B cell (primary cell): ENCODE measurements around the gene ATF4. TPM values are rescaled to one million over a fixed set of nuclear protein-coding genes. Genes with fewer than 3 reads are reported as not detected.

ENCODE experiments used
- ATAC-seq: fragments of 200-7000 bp; cut with Tn5 transposase; one replicate; pipeline ENCODE4 v1.10.0; 2021; ENCODE audit warnings: low read depth, mild to moderate bottlenecking, moderate number of reproducible peaks, moderate library complexity
- CTCF ChIA-PET: fragments of 350-600 bp; sonication (Branson Sonifier 250); formaldehyde crosslinking; loops from one replicate; lab custom pipeline; 2021; ENCODE audit warnings: antibody characterized with exemption, inconsistent platforms; lab: Charles Lee
- POLR2A ChIA-PET: fragments of 350-600 bp; sonication (Branson Sonifier 250); formaldehyde crosslinking; loops from one replicate; lab custom pipeline; 2021; ENCODE audit warnings: antibody characterized with exemption; lab: Charles Lee
- DNase-seq: peaks from one replicate; pipeline ENCODE4 v3.0.0; 2013
- H2AFZ ChIP-seq: 2 replicates; pipeline ENCODE4 v1.6.1; 2012; ENCODE audit warnings: mild to moderate bottlenecking, low read depth, low read length; ENCODE audit not compliant: insufficient read depth, poor library complexity, severe bottlenecking
- H3K27ac ChIP-seq, 2 donors: 1 replicate in 1 of 2; 2 replicates in 1 of 2; pipeline ENCODE4 v1.5.1; 2012 to 2013; ENCODE audit warnings: low read length in 2 of 2, mild to moderate bottlenecking in 2 of 2, moderate library complexity in 1 of 2
- H3K27me3 ChIP-seq, 4 experiments: fragments of 200-600 bp in 1 of 4; sonication (generic) in 1 of 4; replicated peaks in 1 of 4; 1 replicate in 2 of 4; 2 replicates in 2 of 4; pipeline versions ENCODE4 v1.6.1 to v1.7.0; 2013 to 2016; ENCODE audit warnings: low read length in 3 of 4, mild to moderate bottlenecking in 2 of 4, mixed read lengths in 1 of 4, moderate library complexity in 1 of 4; ENCODE audit not compliant: insufficient read depth in 4 of 4, control insufficient read depth in 3 of 4; ENCODE audit errors: control extremely low read depth in 1 of 4
- H3K36me3 ChIP-seq, 2 experiments: replicated peaks in 1 of 2; 1 replicate in 1 of 2; 2 replicates in 1 of 2; pipeline versions ENCODE4 v1.6.1 to v1.7.1; 2013; ENCODE audit warnings: low read length in 1 of 2; ENCODE audit not compliant: insufficient read depth in 2 of 2, control insufficient read depth in 1 of 2; ENCODE audit errors: control extremely low read depth in 1 of 2, extremely low read depth in 1 of 2
- H3K4me1 ChIP-seq, 2 donors: fragments of 200-600 bp in 1 of 2; sonication (generic) in 1 of 2; 1 replicate in 1 of 2; 2 replicates in 1 of 2; pipeline versions ENCODE4 v1.5.1 to v1.6.1; 2013 to 2017; ENCODE audit warnings: low read length in 2 of 2; ENCODE audit not compliant: control insufficient read depth in 2 of 2, insufficient read depth in 2 of 2
- H3K4me2 ChIP-seq: replicated peaks from 2 replicates; pipeline ENCODE3; 2012; ENCODE audit warnings: mild to moderate bottlenecking, low read depth, low read length; ENCODE audit not compliant: poor library complexity, severe bottlenecking
- H3K4me3 ChIP-seq, 5 experiments: fragments of 200-600 bp in 1 of 5; sonication (generic) in 1 of 5; 1 replicate in 3 of 5; 2 replicates in 2 of 5; pipeline versions ENCODE4 v1.5.1 to v1.7.0; 2011 to 2016; ENCODE audit warnings: low read length in 4 of 5, mild to moderate bottlenecking in 4 of 5, low read depth in 2 of 5, control low read depth in 1 of 5, moderate library complexity in 1 of 5; ENCODE audit not compliant: insufficient read depth in 1 of 5; ENCODE audit errors: control extremely low read depth in 1 of 5, extremely low read depth in 1 of 5
- H3K79me2 ChIP-seq: fragments of 200-600 bp; sonication (generic); one replicate; pipeline ENCODE4 v1.6.0; 2016; ENCODE audit warnings: low read length; ENCODE audit not compliant: control insufficient read depth, insufficient read depth
- H3K9ac ChIP-seq: fragments of 200-600 bp; sonication (generic); 2 replicates; pipeline ENCODE4 v1.6.1; 2017; ENCODE audit warnings: mild to moderate bottlenecking, low read length, moderate library complexity
- H3K9me3 ChIP-seq, 3 donors: one replicate each; pipeline versions ENCODE4 v1.6.1 to v1.7.1; 2013; ENCODE audit warnings: low read length in 2 of 3; ENCODE audit not compliant: control insufficient read depth in 2 of 3, insufficient read depth in 1 of 3; ENCODE audit errors: control extremely low read depth in 1 of 3
- H4K20me1 ChIP-seq: 2 replicates; pipeline ENCODE4 v1.6.0; 2012; ENCODE audit warnings: mild to moderate bottlenecking, low read length; ENCODE audit not compliant: insufficient read depth, control insufficient read depth, poor library complexity, severe bottlenecking
- H3K27ac Mint-ChIP-seq: one replicate; pipeline ENCODE4 v1.8.0; 2021; ENCODE audit warnings: mixed read lengths
- H3K27me3 Mint-ChIP-seq: one replicate; pipeline ENCODE4 v1.8.0; 2021; ENCODE audit warnings: mixed read lengths
- H3K4me1 Mint-ChIP-seq: one replicate; pipeline ENCODE4 v1.8.0; 2021; ENCODE audit warnings: mixed read lengths
- H3K4me3 Mint-ChIP-seq: one replicate; pipeline ENCODE4 v1.8.0; 2021; ENCODE audit warnings: mixed read lengths
- H3K9me3 Mint-ChIP-seq: one replicate; pipeline ENCODE4 v1.8.0; 2022; ENCODE audit warnings: mixed read lengths; ENCODE audit not compliant: insufficient read depth
- CTCF ChIP-seq: fragments of 200-600 bp; IDR thresholded peaks from one replicate; pipeline ENCODE4 v1.8.0; 2022; ENCODE audit warnings: antibody characterized with exemption, mild to moderate bottlenecking
- EZH2 ChIP-seq: IDR thresholded peaks from 2 replicates; pipeline ENCODE4 v1.6.1; 2012; ENCODE audit warnings: borderline replicate concordance, low read depth, mild to moderate bottlenecking, moderate library complexity, low read length; ENCODE audit not compliant: insufficient read depth, poor library complexity, severe bottlenecking
- WGBS: methylation state at CpG from one replicate; pipeline ENCODE4 v1.1.5; 2013; ENCODE audit warnings: missing lambda C conversion rate; ENCODE audit not compliant: insufficient coverage; 5-methylcytosine and 5-hydroxymethylcytosine counted together
- intact Hi-C: fragments of 100-400 bp; cut with micrococcal nuclease; formaldehyde crosslinking; loops from one replicate; pipeline ENCODE4 v1.10.0; 2022
- polyA plus RNA-seq: library from polyadenylated mRNA; depleted of rRNA; stranded (reverse); fragments of >200 nt; gene quantifications from 2 replicates; pipeline ENCODE4 v1.2.3, GENCODE V29; 2012
- total RNA-seq, 2 donors: library from RNA; stranded (reverse); fragments of 120-200 nt in 1 of 2; gene quantifications; 1 replicate in 1 of 2; 2 replicates in 1 of 2; pipeline versions ENCODE4 v1.2.3 to v1.2.4, GENCODE V29; 2013 to 2022

ATF4 gene
- total and polyA plus RNA-seq, 2 donors (not counting 1 experiment from before 2014, with no cell fraction given) = 244 to 678 TPM

DNA sequence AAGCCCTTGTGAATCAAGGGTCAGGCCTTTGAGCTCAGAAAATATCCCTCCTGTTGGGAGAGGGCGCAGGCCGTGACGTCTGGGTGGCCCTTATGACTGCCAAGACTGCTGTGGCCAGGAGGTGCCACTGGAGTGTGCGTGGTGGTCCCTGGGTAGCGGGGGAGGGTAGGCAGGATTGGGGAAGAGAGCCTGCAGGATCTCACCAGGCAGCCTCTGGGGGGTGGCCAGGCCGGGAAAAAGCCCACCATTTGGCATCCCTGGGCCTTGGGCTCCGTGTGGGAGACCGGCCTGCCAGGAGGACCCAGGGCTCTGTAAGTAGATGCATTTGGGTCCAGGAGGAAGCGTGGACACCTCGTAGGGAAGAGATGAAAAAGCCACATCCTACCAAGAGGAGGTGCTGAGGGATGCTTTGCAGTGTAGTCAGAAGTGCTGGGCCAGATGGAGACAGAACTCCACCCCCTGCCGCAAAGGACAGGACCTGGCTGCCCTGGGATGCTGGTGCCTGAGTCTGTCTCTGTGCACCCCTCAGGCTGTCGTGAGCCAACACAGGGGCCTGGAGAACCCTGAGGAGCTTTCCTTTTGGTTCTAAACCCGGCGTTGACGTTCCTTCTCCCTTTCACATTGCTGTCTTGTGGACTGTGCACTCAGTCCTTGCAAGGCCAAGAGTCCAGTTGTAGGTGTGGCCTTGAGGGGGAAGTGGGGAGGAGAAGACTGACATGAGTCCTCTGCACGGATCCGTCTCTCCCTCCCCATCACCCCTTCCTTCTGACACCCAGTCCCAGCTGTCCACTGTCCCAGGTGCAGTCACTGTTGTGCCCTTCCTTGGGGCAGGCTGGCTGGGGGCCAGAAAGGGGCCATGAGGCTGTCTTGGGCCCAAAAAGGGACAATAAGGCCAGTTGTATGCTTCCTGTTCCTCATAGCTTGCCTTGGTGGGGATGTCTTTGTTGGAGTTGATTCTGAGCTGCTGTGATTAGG, 31.0 kb upstream of the ATF4 start:
- no peak overlapping the region for H3K27ac ChIP-seq
- Mint-ChIP-seq H3K27me3 (no peaks in the 10 kb centered on the region), H3K4me1 (peaks cover 21% of the 10 kb centered on the region), H3K27ac (peak overlapping the region; percentile 79), H3K4me3 (peak overlapping the region; percentile 59), H3K9me3 (no peaks in the 10 kb centered on the region)
- CTCF ChIA-PET = interaction anchor here (0.6 to 10.4 kb wide), 16 partner anchors 9 to 555 kb away, joined by 3 to 166 read pairs (median 6); partner anchors contain the start of genes MIEF1 and TAB1
- ATAC-seq = no peak
- POLR2A ChIA-PET = interaction anchor here (0.6 to 1.7 kb wide), 8 partner anchors 13 to 451 kb away, joined by 3 to 22 read pairs (median 4); partner anchors contain the start of genes ATF4, MIEF1, RPL3 and TAB1
- H3K9me3 ChIP-seq = no peaks in the 10 kb centered on the region
- no peaks in the 10 kb centered on the region for H4K20me1 ChIP-seq
- H3K4me1 ChIP-seq = peaks cover 4 to 14% of the 10 kb centered on the region in 2 donors
- no peak for TF ChIP-seq EZH2
- TF ChIP-seq CTCF = no peak
- peaks cover 0 to 3% of the 10 kb centered on the region in 2 experiments for H3K36me3 ChIP-seq
- peak overlapping the region; percentile 46 for H2AFZ ChIP-seq
- no peak for DNase-seq
- no peaks in the 10 kb centered on the region for H3K79me2 ChIP-seq
- intact Hi-C loops = loop anchor here (2.0 kb wide), 1 partner anchor 43 kb away; no protein-coding TSS in a partner anchor
- H3K4me2 ChIP-seq = peak overlapping the region; percentile 66
- no peaks in the 10 kb centered on the region for H3K27me3 ChIP-seq
- peak overlapping the region in 2 of 5 experiments; percentile 12 to 37 for H3K4me3 ChIP-seq
- H3K9ac ChIP-seq = no peak overlapping the region
- WGBS = 97% methylated on average over 12 of the region's 17 CpGs
